ENCODE measurements around the gene RCCD1.
"Not testable (repeated sequence)": the region's sequence is repeated elsewhere in the genome, so short reads cannot be mapped to it uniquely, and the experiment has no call there.

RCCD1 gene

GRCh38 chr15:90918835-90919234 is 35.8 kb upstream of the RCCD1 start:
- DNase-seq = no peak

GRCh38 chr15:90921887-90922286 is 32.8 kb upstream of the RCCD1 start:
- DNase-seq = no peak

- not testable (repeated sequence) for DNase-seq
Observed at GRCh38 chr15:90922712-90923322, 31.9 kb upstream of the RCCD1 start.

- DNase-seq = no peak
Observed at GRCh38 chr15:90924375-90924774, 30.3 kb upstream of the RCCD1 start.

- not testable (repeated sequence) for DNase-seq
Observed at GRCh38 chr15:90926766-90927165, 27.9 kb upstream of the RCCD1 start.

GRCh38 chr15:90928106-90928505 is 26.6 kb upstream of the RCCD1 start:
- DNase-seq = not testable (repeated sequence)

GRCh38 chr15:90929246-90930019 is 25.3 kb upstream of the RCCD1 start:
- DNase-seq = no peak

GRCh38 chr15:90930861-90931574 is 23.7 kb upstream of the RCCD1 start:
- no peak for DNase-seq

GRCh38 chr15:90931575-90931827 is 23.2 kb upstream of the RCCD1 start:
- DNase-seq = no peak

- peak; percentile 91 for DNase-seq
Observed at GRCh38 chr15:90931828-90932659, 22.6 kb upstream of the RCCD1 start, which contains the start of gene HDDC3. Gene HDDC3 (minus strand): TSS chr15:90932549. CDS start chr15:90932540, 9 bp downstream.

GRCh38 chr15:90932660-90932991 is 22.1 kb upstream of the RCCD1 start:
- DNase-seq = no peak

- no peak for DNase-seq
Observed at GRCh38 chr15:90933301-90933700, 21.4 kb upstream of the RCCD1 start.

GRCh38 chr15:90934256-90934948 is 20.3 kb upstream of the RCCD1 start:
- peak; percentile 89 for DNase-seq

GRCh38 chr15:90934949-90935751 is 19.5 kb upstream of the RCCD1 start, which contains the start of gene UNC45A:
Gene UNC45A (plus strand): TSS chr15:90935285. CDS start chr15:90935325, 40 bp downstream.
- peak; percentile 94 for DNase-seq

GRCh38 chr15:90936823-90937222 is 17.9 kb upstream of the RCCD1 start:
- no peak for DNase-seq

GRCh38 chr15:90938261-90938660 is 16.4 kb upstream of the RCCD1 start:
- no peak for DNase-seq

- DNase-seq = no peak
Observed at GRCh38 chr15:90939756-90940155, 14.9 kb upstream of the RCCD1 start.

GRCh38 chr15:90941038-90941437 is 13.6 kb upstream of the RCCD1 start:
- DNase-seq = no peak

- no peak for DNase-seq
Observed at GRCh38 chr15:90942354-90943120, 12.1 kb upstream of the RCCD1 start.

GRCh38 chr15:90945091-90945490 is 9.6 kb upstream of the RCCD1 start:
- DNase-seq = no peak

GRCh38 chr15:90946538-90946937 is 8.1 kb upstream of the RCCD1 start:
- DNase-seq = no peak

All from CD4-positive, alpha-beta T cell treated with Interleukin-17A for 1 hour (primary cell).